Loucy (cell line): Measurements from ENCODE around the gene NKAIN2.
"Not testable (repeated sequence)": the region's sequence is repeated elsewhere in the genome, so short reads cannot be mapped to it uniquely, and the experiment has no call there.

Source experiments
- CTCF ChIP-seq: fragments of 200-600 bp; sonication (generic); conservative IDR thresholded peaks from 2 replicates; pipeline ENCODE4 v1.5.1; 2014; ENCODE audit warnings: mild to moderate bottlenecking, antibody characterized with exemption, low read length
- EZH2phosphoT487 ChIP-seq: fragments of 200-600 bp; IDR thresholded peaks from 2 replicates; pipeline ENCODE4 v1.6.1; 2018; ENCODE audit warnings: antibody characterized with exemption, mild to moderate bottlenecking, moderate library complexity, borderline replicate concordance

GRCh38 chr6:124412657-124413056 lies 609.0 kb downstream of the NKAIN2 start:
- TF ChIP-seq CTCF, EZH2phosphoT487: not testable (repeated sequence)
